ENCODE results near the gene IRF9.

IRF9 gene

GRCh38 chr14:24215495-24216344 is 54.7 kb downstream of the IRF9 start, which contains the start of gene MDP1:
Gene MDP1 (minus strand): TSS chr14:24216066. CDS start chr14:24215955, 111 bp downstream.
- peak; percentile 75 to 76 for DNase-seq (ENCODE audit: low read depth in 1 of 2, low spot score in 1 of 2)
